ENCODE measurements around the gene ZNF597. TPM values are rescaled to one million over a fixed set of nuclear protein-coding genes. Genes with fewer than 3 reads are reported as not detected.

The ZNF597 gene
- total RNA-seq (2014; rRNA removed; shearing (Covaris generic)) (1.2 and 1.9 TPM in 2 replicates), total RNA-seq (2022) (1.9 and 2.1 TPM in 2 replicates), Bru-seq, nascent RNA (percentile 55 among the genes with signal in this experiment), BruChase-seq, experiment 1, labeled RNA remaining after a 6-hour chase (percentile 48 among the genes with signal in this experiment), BruChase-seq, experiment 2, labeled RNA remaining after a 2-hour chase (percentile 55 among the genes with signal in this experiment)
- long read RNA-seq, full-length matches to known transcripts: 4 of 5 reads
- long read RNA-seq, partial matches to known transcripts: 0 of 5 reads
- long read RNA-seq, other reads (novel, unspliced or antisense): 1 of 5 reads

- Histone ChIP-seq H3K9me2 (ENCODE audit: insufficient read depth, low read length) (no peaks in the 10 kb centered on the region), H3K9me3 (ENCODE audit: low read length) (no peaks in the 10 kb centered on the region), H2AFZ (ENCODE audit: low read length) (peak within 1 kb of the TSS; percentile 47; the same call in 1 of the 2 replicates), H3K4me2 (ENCODE audit: low read length) (peak within 1 kb of the TSS; percentile 66), H3K27ac (ENCODE audit: low read depth, low read length, poor library complexity, severe bottlenecking) (peak within 1 kb of the TSS; percentile 41), H3K79me2 (ENCODE audit: insufficient read depth, low read depth, low read length) (peaks cover 25% of the 10 kb centered on the region), H3K36me3 (ENCODE audit: insufficient read depth, low read length) (peaks cover 32% of the 10 kb centered on the region), H3K4me1 (ENCODE audit: insufficient read depth, low read length, poor library complexity, severe bottlenecking) (peaks cover 8% of the 10 kb centered on the region), H3K4me3 (ENCODE audit: low read depth, low read length, poor library complexity, severe bottlenecking) (peak within 1 kb of the TSS; percentile 76), H4K20me1 (ENCODE audit: insufficient read depth, low read length) (no peaks in the 10 kb centered on the region)
- intact Hi-C loops (cut with micrococcal nuclease; ENCODE audit: unreplicated experiment): no loop called here
- ChIA-PET CTCF (ENCODE audit: unreplicated experiment) (no interaction called here), POLR2A (interaction anchor here (0.6 to 1.6 kb wide), 4 partner anchors 12 to 236 kb away, joined by 3 to 4 read pairs (median 4); no protein-coding TSS in a partner anchor)
- no TSS peak for BruUV-seq (replicated peaks)
- peak; percentile 92 for DNase-seq (ENCODE audit: low spot score)
- TF ChIP-seq EZH2phosphoT487 (IDR thresholded peaks at IDR 0.05; ENCODE audit: borderline replicate concordance, low read depth, low read length) (no peak), CTCF (conservative IDR thresholded peaks at IDR 0.05; ENCODE audit: low read length) (no peak)
Observed at GRCh38 chr16:3443108-3444031, at the start of gene ZNF597, which contains the start of gene NAA60. TSS of gene ZNF597 (minus strand) at chr16:3443504. CDS start at chr16:3443153, 351 bp downstream. TSS of gene NAA60 (plus strand) at chr16:3443680. CDS start at chr16:3476228, 32,548 bp downstream.

GRCh38 chr16:3492356-3492755 is 49.1 kb upstream of the ZNF597 start:
- no peak overlapping the region for H2AFZ ChIP-seq (ENCODE audit: low read length)
- ChIA-PET CTCF (ENCODE audit: unreplicated experiment) (no interaction called here), POLR2A (no interaction called here)
- no peaks in the 10 kb centered on the region for H4K20me1 ChIP-seq (ENCODE audit: insufficient read depth, low read length)
- no peaks in the 10 kb centered on the region for H3K9me3 ChIP-seq (ENCODE audit: low read length)
- BruUV-seq (replicated peaks): no TSS peak
- no peaks in the 10 kb centered on the region for H3K36me3 ChIP-seq (ENCODE audit: insufficient read depth, low read length)
- no peaks in the 10 kb centered on the region for H3K9me2 ChIP-seq (ENCODE audit: insufficient read depth, low read length)
- no peak overlapping the region for H3K27ac ChIP-seq (ENCODE audit: low read depth, low read length, poor library complexity, severe bottlenecking)
- no peaks in the 10 kb centered on the region for H3K79me2 ChIP-seq (ENCODE audit: insufficient read depth, low read depth, low read length)
- H3K4me1 ChIP-seq (ENCODE audit: insufficient read depth, low read length, poor library complexity, severe bottlenecking): no peaks in the 10 kb centered on the region
- H3K4me3 ChIP-seq (ENCODE audit: low read depth, low read length, poor library complexity, severe bottlenecking): no peak overlapping the region
- H3K4me2 ChIP-seq (ENCODE audit: low read length): no peak overlapping the region
- TF ChIP-seq CTCF (conservative IDR thresholded peaks at IDR 0.05; ENCODE audit: low read length) (no peak), EZH2phosphoT487 (IDR thresholded peaks at IDR 0.05; ENCODE audit: borderline replicate concordance, low read depth, low read length) (no peak)
- intact Hi-C loops (cut with micrococcal nuclease; ENCODE audit: unreplicated experiment): no loop called here
- no peak for DNase-seq (ENCODE audit: low spot score)
